ENCODE measurements around the gene CDCA7. TPM values are rescaled to one million over a fixed set of nuclear protein-coding genes. Genes with fewer than 3 reads are reported as not detected.

Gene CDCA7
- 10 to 100 TPM in 1 of 2 donors, 1 to 10 TPM in 1; 2.4 to 22.0 TPM for total RNA-seq

DNA sequence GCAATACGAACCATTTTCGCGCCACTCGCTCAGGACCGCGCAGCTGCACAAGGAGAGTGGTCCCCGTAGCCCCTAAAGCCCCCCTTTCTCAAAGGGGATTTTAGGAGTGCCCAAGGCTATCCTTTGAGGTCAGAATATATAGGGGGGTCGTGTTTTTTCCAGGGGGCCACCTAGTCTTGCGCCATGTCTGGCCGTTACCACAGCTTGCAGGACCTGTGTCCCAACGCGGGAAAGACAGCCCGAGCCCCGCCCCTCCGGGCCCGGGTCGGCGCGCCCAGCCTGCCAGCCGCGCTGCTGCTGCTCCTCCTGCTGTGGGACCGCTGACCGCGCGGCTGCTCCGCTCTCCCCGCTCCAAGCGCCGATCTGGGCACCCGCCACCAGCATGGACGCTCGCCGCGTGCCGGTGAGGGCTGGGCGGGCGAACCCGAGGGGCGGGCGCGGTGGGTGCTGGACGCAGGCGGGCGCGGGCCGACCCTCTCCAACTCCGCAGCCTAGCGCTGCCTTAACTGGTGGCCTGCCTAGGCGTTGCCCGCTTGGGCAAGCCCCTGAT, at the start of gene CDCA7:
Gene CDCA7 (plus strand): TSS at position 291 of the 550 bp plus-strand sequence. CDS start 92 bp downstream, at position 383.

Measured in melanocyte of skin (primary cell).